Naive B cell (primary cell): ENCODE results near the gene SEMA5B. TPM values are rescaled to one million over a fixed set of nuclear protein-coding genes. Genes with fewer than 3 reads are reported as not detected.

ENCODE experiments used
- ATAC-seq, 2 donors: fragments of 150-1000 bp; cut with Tn5 transposase; 2 replicates each; pipeline ENCODE4 v1.10.0; 2021; ENCODE audit warnings: low read depth in 2 of 2, mild to moderate bottlenecking in 2 of 2, moderate library complexity in 2 of 2
- DNase-seq: peaks from one replicate; pipeline ENCODE4 v3.0.0; 2022
- H3K27ac Mint-ChIP-seq, 6 donors: one replicate each; pipeline ENCODE4 v1.8.0; 2020 to 2022; ENCODE audit warnings: mild to moderate bottlenecking in 6 of 6, mixed read lengths in 6 of 6, moderate library complexity in 5 of 6, inconsistent platforms in 2 of 6
- H3K27me3 Mint-ChIP-seq, 3 donors: one replicate each; pipeline ENCODE4 v1.8.0; 2021 to 2022; ENCODE audit warnings: mixed read lengths in 3 of 3, mild to moderate bottlenecking in 1 of 3
- H3K36me3 Mint-ChIP-seq, 2 donors: one replicate each; pipeline ENCODE4 v1.8.0; 2020 to 2022; ENCODE audit warnings: mixed read lengths in 2 of 2, inconsistent platforms in 1 of 2, mild to moderate bottlenecking in 1 of 2
- H3K4me1 Mint-ChIP-seq, 3 donors: one replicate each; pipeline ENCODE4 v1.8.0; 2020 to 2022; ENCODE audit warnings: mixed read lengths in 3 of 3, inconsistent platforms in 1 of 3, mild to moderate bottlenecking in 1 of 3, moderate library complexity in 1 of 3
- H3K4me3 Mint-ChIP-seq, 8 donors: one replicate each; pipeline ENCODE4 v1.8.0; 2020 to 2022; ENCODE audit warnings: mild to moderate bottlenecking in 8 of 8, mixed read lengths in 8 of 8, moderate library complexity in 8 of 8, inconsistent platforms in 2 of 8
- H3K9me3 Mint-ChIP-seq, 7 donors: one replicate each; pipeline ENCODE4 v1.8.0; 2020 to 2022; ENCODE audit warnings: mixed read lengths in 7 of 7, mild to moderate bottlenecking in 5 of 7, inconsistent platforms in 2 of 7, moderate library complexity in 1 of 7
- polyA plus RNA-seq, 6 donors: library from polyadenylated mRNA; unstranded; fragments of 300-500 nt; fragmentation: Illumina TruSeq; gene quantifications; one replicate each; pipeline ENCODE4 v1.2.3, GENCODE V29; 2021; ENCODE audit warnings: low read depth in 6 of 6

The SEMA5B gene
- polyA plus RNA-seq, 6 donors from 2014 or later: not detected

GRCh38 chr3:122993124-122993978, 34.2 kb downstream of the SEMA5B start:
- Mint-ChIP-seq H3K36me3 (no peaks in the 10 kb centered on the region), H3K4me3 (no peak overlapping the region), H3K9me3 (no peaks in the 10 kb centered on the region), H3K27ac (peak overlapping the region in 1 of 6 donors; percentile 68), H3K4me1 (peaks cover 0 to 6% (median 0%) of the 10 kb centered on the region in 3 donors), H3K27me3 (peaks cover 31 to 86% (median 84%) of the 10 kb centered on the region in 3 donors)
- ATAC-seq: no peak
- DNase-seq: no peak

GRCh38 chr3:122992676-122993075, 34.9 kb downstream of the SEMA5B start:
- H3K4me1 Mint-ChIP-seq: peaks cover 0 to 3% (median 0%) of the 10 kb centered on the region in 3 donors
- peaks cover 27 to 87% (median 86%) of the 10 kb centered on the region in 3 donors for H3K27me3 Mint-ChIP-seq
- no peak for DNase-seq
- no peak for ATAC-seq
- peak overlapping the region in 1 of 6 donors; percentile 6 for H3K27ac Mint-ChIP-seq
- no peaks in the 10 kb centered on the region for H3K9me3 Mint-ChIP-seq
- no peak overlapping the region for H3K4me3 Mint-ChIP-seq
- H3K36me3 Mint-ChIP-seq: no peaks in the 10 kb centered on the region

- Mint-ChIP-seq H3K36me3 (no peaks in the 10 kb centered on the region), H3K9me3 (no peaks in the 10 kb centered on the region), H3K4me1 (peaks cover 0 to 3% (median 0%) of the 10 kb centered on the region in 3 donors), H3K27ac (peak overlapping the region in 1 of 6 donors; percentile 6), H3K27me3 (peaks cover 26 to 87% (median 87%) of the 10 kb centered on the region in 3 donors), H3K4me3 (no peak overlapping the region)
- no peak for ATAC-seq
- DNase-seq: no peak
These were observed 35.4 kb downstream of the SEMA5B start for GRCh38 chr3:122992133-122992532.

- H3K4me1 Mint-ChIP-seq: peaks cover 0 to 6% (median 3%) of the 10 kb centered on the region in 3 donors
- H3K9me3 Mint-ChIP-seq: no peaks in the 10 kb centered on the region
- ATAC-seq (no peak), DNase-seq (no peak)
- H3K36me3 Mint-ChIP-seq: no peaks in the 10 kb centered on the region
- H3K27me3 Mint-ChIP-seq: peaks cover 26 to 86% (median 85%) of the 10 kb centered on the region in 3 donors
- no peak overlapping the region for H3K27ac Mint-ChIP-seq
- H3K4me3 Mint-ChIP-seq: no peak overlapping the region
These were observed 36.2 kb downstream of the SEMA5B start for GRCh38 chr3:122991236-122991985.

GRCh38 chr3:122989856-122990575, 37.5 kb downstream of the SEMA5B start:
- peaks cover 3 to 16% (median 12%) of the 10 kb centered on the region in 3 donors for H3K4me1 Mint-ChIP-seq
- ATAC-seq (no peak), DNase-seq (no peak)
- peaks cover 22 to 85% (median 77%) of the 10 kb centered on the region in 3 donors for H3K27me3 Mint-ChIP-seq
- H3K36me3 Mint-ChIP-seq: no peaks in the 10 kb centered on the region
- peak overlapping the region in 2 of 6 donors; percentile 16 to 58 for H3K27ac Mint-ChIP-seq
- H3K4me3 Mint-ChIP-seq: no peak overlapping the region
- H3K9me3 Mint-ChIP-seq: no peaks in the 10 kb centered on the region

GRCh38 chr3:122988508-122988907, 39.1 kb downstream of the SEMA5B start:
- Mint-ChIP-seq H3K4me3 (no peak overlapping the region), H3K27ac (no peak overlapping the region), H3K36me3 (no peaks in the 10 kb centered on the region), H3K27me3 (peaks cover 20 to 70% (median 62%) of the 10 kb centered on the region in 3 donors), H3K9me3 (no peaks in the 10 kb centered on the region), H3K4me1 (peaks cover 14 to 28% (median 25%) of the 10 kb centered on the region in 3 donors)
- DNase-seq (no peak), ATAC-seq (no peak)

- DNase-seq: no peak
- ATAC-seq: no peak
- no peaks in the 10 kb centered on the region for H3K9me3 Mint-ChIP-seq
- peaks cover 15 to 63% (median 60%) of the 10 kb centered on the region in 3 donors for H3K27me3 Mint-ChIP-seq
- no peak overlapping the region for H3K27ac Mint-ChIP-seq
- peak overlapping the region in 1 of 8 donors; percentile 47 for H3K4me3 Mint-ChIP-seq
- H3K4me1 Mint-ChIP-seq: peaks cover 11 to 31% (median 29%) of the 10 kb centered on the region in 3 donors
- H3K36me3 Mint-ChIP-seq: no peaks in the 10 kb centered on the region
These were observed 39.7 kb downstream of the SEMA5B start for GRCh38 chr3:122987736-122988319.

- Mint-ChIP-seq H3K27ac (no peak overlapping the region), H3K4me3 (no peak overlapping the region), H3K4me1 (peaks cover 11 to 34% (median 31%) of the 10 kb centered on the region in 3 donors), H3K9me3 (no peaks in the 10 kb centered on the region), H3K36me3 (no peaks in the 10 kb centered on the region), H3K27me3 (peaks cover 15 to 57% (median 57%) of the 10 kb centered on the region in 3 donors)
- DNase-seq (no peak), ATAC-seq (no peak)
These were observed 40.3 kb downstream of the SEMA5B start for GRCh38 chr3:122987231-122987630.

GRCh38 chr3:122986693-122987179, 40.8 kb downstream of the SEMA5B start:
- Mint-ChIP-seq H3K27me3 (peaks cover 10 to 52% (median 52%) of the 10 kb centered on the region in 3 donors), H3K36me3 (no peaks in the 10 kb centered on the region), H3K27ac (peak overlapping the region in 2 of 6 donors; percentile 62 to 84), H3K9me3 (no peaks in the 10 kb centered on the region), H3K4me1 (peaks cover 11 to 34% (median 31%) of the 10 kb centered on the region in 3 donors), H3K4me3 (no peak overlapping the region)
- ATAC-seq (no peak), DNase-seq (no peak)

GRCh38 chr3:122985539-122985938, 42.0 kb downstream of the SEMA5B start:
- peaks cover 11 to 34% (median 31%) of the 10 kb centered on the region in 3 donors for H3K4me1 Mint-ChIP-seq
- DNase-seq (no peak), ATAC-seq (no peak)
- H3K27me3 Mint-ChIP-seq: peaks cover 2 to 40% (median 40%) of the 10 kb centered on the region in 3 donors
- H3K4me3 Mint-ChIP-seq: peak overlapping the region in 1 of 8 donors; percentile 26
- no peaks in the 10 kb centered on the region for H3K9me3 Mint-ChIP-seq
- peak overlapping the region in 1 of 6 donors; percentile 91 for H3K27ac Mint-ChIP-seq
- H3K36me3 Mint-ChIP-seq: no peaks in the 10 kb centered on the region

GRCh38 chr3:122984650-122985049, 42.9 kb downstream of the SEMA5B start:
- peaks cover 14 to 39% (median 31%) of the 10 kb centered on the region in 3 donors for H3K4me1 Mint-ChIP-seq
- peaks cover 0 to 32% (median 31%) of the 10 kb centered on the region in 3 donors for H3K27me3 Mint-ChIP-seq
- peak overlapping the region in 5 of 8 donors; percentile 5 to 86 (median 44) for H3K4me3 Mint-ChIP-seq
- H3K9me3 Mint-ChIP-seq: no peaks in the 10 kb centered on the region
- no peak for ATAC-seq
- peak overlapping the region in 3 of 6 donors; percentile 21 to 92 (median 59) for H3K27ac Mint-ChIP-seq
- peak; percentile 23 for DNase-seq
- H3K36me3 Mint-ChIP-seq: no peaks in the 10 kb centered on the region

GRCh38 chr3:122984007-122984406, 43.6 kb downstream of the SEMA5B start:
- H3K27ac Mint-ChIP-seq: peak overlapping the region in 3 of 6 donors; percentile 21 to 92 (median 46)
- H3K4me1 Mint-ChIP-seq: peaks cover 14 to 45% (median 37%) of the 10 kb centered on the region in 3 donors
- no peaks in the 10 kb centered on the region for H3K9me3 Mint-ChIP-seq
- DNase-seq (no peak), ATAC-seq (no peak)
- no peaks in the 10 kb centered on the region for H3K36me3 Mint-ChIP-seq
- peak overlapping the region in 4 of 8 donors; percentile 5 to 71 (median 40) for H3K4me3 Mint-ChIP-seq
- H3K27me3 Mint-ChIP-seq: peaks cover 0 to 26% (median 25%) of the 10 kb centered on the region in 3 donors
